HG03280 (cell line): Measurements from ENCODE around the gene CAMK1.

Experiments used
- ATAC-seq: cut with Tn5 transposase; IDR thresholded peaks from one replicate; pipeline ENCODE4 v1.9.1; 2021; ENCODE audit warnings: mild to moderate bottlenecking, moderate library complexity; ENCODE audit not compliant: unreplicated experiment

Gene CAMK1

DNA sequence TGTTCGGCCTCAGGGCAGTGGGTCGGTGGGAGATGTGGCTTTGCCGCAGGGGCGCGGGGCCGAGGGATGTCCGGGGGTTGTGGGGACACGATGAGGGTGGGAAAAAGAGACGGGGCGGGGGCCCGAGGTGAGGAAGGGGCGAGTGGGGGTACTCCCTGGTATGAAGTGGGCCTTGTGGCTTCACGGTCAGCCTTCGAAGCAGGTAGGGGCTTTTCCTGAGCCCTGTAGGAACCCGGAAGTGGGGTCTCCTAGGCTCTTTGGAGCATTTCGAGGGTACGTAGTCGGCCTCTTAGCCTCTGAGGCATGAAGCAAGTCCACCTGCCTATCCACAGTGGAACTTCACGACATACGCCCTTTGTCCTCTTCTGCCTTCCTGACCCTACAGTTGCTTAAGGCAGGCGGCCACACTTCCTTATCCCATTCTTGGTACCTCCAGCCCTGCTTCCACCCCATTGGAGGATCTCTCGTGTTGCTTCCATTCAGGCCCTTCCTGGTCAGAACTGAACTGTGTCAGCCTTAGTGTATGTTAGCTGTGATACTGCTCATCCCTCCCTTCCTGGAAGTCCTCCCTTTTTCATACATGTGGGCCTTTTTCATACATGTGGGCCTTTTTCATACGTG is 23.5 kb upstream of the CAMK1 start:
- no peak for ATAC-seq

DNA sequence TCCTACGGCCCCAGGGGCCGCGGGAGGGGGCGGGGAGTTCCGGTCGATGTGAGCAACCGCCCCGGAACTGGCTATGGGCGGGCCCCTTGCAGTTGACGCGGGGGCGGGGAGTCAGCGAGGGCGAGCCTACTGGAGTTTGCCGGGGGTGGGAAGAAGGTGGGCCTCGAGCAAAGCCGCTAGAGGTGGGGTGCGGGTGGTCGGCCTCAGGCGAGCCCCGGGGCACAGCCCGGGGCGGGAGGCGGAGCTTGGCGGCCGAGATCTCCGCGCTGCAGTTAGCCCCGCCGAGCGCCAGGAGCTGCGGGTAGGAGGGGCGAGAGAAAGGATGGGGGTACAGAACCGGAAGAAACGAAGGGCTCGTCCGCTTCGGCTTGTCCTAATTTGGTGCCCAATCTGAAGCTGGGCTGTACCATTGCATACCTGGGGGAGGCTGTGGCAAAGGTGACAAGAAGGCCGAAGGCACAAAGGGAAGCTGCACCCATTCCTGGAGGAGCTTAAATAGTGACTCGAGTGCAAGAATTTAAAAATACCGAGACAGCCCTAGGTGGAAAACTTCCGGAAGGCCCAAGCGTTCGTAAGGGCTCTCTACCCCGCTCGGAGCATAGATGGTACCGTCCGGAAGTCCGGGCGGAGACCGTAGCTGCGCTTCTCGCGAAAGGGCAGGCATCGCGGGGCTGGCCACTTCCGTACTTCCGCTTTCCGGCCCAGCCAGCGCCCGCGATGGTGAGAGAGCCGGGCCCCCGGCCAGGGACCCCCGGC is 22.8 kb upstream of the CAMK1 start, which contains the start of the genes ARPC4 and TADA3:
TSS of gene ARPC4 (plus strand) at position 678 of the 756 bp plus-strand sequence. CDS start at position 718, 40 bp downstream.
TSS of gene TADA3 (minus strand) at position 69 of the 756 bp plus-strand sequence. CDS start 1,007 bp downstream, outside the sequence.
- ATAC-seq, result peak; percentile 84

DNA sequence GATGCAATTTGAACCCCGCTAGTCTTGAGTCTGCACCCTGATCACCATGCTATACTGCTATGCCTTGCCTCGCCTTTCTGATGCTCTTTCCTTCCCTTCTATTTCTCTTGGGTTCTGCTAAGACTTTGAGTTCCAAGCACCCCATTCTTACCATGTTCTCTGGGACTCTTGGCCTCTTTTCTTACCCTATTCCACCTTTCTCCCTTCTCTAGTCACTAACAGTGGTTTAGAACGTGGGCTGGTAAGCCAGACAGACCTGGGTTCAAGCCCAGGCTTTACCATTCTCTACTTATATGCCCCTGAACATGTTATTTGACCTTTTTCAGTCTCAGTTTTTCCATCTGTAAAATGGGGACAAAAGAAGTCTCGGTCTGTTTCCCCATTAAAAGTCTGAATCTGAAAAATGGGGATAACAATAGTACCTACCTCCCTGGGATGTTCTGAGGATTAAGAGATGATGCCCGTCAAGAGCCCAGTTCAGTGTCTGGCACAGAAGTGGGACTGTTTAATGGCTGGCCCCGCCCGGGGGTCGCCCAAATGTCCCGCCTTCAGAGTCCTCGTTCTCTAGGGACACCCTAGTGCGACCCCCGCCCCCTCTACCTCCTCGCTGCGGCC is 22.1 kb upstream of the CAMK1 start:
- ATAC-seq, result no peak

DNA sequence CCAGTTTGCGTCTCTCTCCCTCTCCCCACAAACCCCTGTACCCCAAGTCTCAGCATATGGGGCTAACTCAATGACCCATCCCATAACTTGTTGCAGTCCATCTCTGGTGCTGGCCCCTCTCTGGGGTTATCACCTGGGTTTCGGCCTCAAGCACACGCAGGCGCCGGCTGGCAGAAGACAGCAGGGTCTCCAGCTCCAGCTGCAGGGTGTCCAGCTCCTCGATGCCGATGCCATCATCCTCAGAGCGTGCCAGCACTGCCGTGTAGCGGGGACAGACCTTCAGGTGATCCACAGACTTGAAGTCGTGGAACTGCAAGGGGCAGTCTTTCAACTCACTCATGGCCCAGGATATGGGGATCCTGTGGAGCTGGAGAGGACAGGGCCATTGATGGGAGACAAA is 21.4 kb upstream of the CAMK1 start:
- ATAC-seq, result no peak

DNA sequence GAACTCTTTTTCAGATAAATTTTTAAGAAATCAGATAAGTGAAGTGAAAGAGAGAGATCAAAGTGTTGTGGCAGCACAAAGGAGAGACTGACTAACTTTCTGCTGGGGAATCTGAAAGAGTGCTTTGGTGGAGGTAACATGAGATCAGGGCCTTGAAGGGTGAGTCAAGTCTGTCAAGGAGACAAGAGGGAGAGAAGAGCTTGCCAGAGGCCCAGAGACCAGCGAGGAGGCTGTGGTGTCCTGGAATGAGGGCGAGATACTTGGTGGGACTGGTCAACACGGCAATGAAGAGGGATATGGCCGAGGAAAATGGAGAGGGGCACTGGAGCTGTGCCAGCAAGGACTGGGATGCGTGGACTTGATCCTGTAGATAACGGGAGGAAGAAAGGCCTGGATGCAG is 18.0 kb upstream of the CAMK1 start:
- ATAC-seq, result no peak

DNA sequence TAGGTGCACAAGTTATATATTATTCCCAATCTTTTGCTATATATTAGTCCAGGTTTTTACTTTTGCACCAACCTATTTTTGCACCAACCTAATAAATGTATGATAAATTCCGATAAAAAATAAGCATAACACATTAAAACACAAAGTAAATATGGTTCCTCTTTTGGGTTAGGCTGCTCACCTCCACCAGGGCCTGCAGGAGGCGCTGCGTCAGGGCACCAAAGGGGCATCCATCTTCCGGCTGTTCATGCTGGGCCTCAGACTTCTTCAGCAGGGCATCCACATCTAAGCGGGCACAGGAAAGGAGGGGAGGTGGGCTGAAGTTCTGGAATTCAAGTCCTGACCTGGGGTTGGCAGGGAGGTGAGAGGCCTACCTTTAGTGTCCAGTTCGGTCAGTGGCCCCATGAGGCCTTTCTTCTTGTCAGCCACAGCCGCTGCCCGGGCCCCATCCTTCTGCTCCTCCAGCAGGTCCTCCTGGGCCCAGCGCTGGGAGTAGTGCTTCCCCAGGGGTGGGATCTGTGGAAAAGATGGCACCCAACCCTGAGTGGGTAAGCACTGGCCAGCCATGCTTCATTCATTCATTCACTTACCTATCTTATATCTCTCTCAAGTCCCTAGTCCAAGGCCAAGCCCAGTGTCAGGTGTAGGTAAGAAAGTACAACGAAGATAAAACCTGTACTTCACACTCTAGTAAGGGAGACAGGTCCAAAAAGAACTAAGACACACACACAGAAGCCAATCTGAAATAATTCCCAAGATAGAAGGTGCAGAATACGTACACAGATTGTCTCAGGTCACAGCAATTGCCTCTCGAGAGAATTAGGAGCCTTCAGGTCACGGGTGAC is 17.3 kb upstream of the CAMK1 start:
- no peak for ATAC-seq

DNA sequence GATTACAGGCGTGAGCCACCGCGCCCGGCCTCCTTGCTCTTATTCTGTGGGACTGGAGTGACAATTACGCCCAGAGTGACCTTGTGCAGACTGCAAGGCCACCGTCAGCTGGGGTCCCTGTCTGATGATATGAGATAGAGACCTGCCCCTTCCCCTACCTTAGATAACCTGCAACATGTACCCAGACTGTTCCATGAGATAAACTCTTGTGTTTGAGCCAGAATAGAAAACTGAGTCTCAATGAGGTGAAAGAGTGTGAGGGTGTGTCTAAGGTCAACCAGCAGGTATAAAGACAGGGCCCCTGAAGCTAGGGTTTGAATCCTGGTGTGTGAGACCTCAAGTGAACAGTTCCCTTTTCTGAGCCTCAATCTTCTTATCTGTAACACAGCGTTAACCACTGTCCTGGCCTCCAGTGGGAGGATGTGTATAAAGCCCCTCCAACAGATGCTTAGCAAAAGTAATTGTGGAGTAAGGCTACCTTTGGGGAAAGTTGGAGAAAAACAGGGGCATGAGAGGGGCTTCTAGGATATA is 16.5 kb upstream of the CAMK1 start:
- no peak for ATAC-seq

DNA sequence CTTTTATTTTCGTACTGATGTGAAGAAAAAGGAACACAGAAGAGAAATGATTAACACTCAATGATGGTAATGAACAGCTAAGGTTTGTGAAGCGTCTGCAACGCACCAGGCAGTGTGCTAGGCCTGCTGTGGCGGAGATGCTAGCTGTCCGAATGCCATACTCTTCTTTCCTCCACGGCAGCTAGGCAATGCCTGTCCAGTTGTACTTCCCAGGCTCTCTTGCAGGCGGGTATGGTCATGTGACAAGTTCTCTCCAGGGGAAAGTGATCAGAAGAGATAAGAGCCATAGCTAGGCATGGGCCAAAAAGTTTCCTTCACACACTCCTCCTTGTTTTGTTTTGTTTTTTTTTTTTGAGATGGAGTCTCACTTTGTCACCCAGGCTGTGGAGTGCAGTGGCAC is 15.9 kb upstream of the CAMK1 start:
- no peak for ATAC-seq

DNA sequence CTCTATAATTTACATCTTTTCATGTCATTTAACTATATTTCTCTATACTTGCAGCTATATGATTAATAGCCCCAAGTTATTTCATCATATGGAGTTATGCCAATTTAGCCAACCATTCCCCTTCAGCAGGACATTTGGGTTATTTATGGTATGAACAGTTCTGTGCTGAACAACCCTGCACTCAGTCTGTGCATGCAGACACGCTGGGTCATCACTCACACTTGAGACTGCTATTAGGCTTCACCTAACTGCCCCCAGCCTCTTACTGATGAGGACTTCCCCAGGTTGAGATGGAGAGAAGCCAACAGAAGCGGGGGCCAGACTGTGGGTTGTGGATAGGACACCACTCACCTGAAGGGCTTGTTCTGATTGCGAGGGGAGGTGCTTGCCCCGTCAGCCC is 15.2 kb upstream of the CAMK1 start:
- no peak for ATAC-seq

DNA sequence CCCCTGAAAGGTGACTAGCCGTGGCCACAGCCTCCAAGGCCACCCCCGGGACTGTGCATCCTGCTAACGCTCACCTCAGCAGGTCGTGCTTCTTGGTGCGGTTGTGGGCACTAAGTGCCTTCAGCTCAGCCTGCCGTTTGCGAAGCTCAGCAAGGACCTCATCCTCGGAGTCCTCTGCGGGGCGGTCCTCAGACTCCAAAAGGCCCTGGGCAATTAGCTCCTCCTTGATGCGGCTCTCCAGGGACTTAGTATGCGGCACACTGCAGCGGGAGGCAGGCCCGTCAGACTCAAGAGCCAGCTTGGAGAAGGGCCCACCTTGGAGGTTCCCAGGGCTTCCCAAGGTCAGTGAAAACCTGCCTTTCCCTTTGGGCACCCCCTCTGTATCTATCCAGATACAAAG is 14.2 kb upstream of the CAMK1 start:
- ATAC-seq, result no peak

DNA sequence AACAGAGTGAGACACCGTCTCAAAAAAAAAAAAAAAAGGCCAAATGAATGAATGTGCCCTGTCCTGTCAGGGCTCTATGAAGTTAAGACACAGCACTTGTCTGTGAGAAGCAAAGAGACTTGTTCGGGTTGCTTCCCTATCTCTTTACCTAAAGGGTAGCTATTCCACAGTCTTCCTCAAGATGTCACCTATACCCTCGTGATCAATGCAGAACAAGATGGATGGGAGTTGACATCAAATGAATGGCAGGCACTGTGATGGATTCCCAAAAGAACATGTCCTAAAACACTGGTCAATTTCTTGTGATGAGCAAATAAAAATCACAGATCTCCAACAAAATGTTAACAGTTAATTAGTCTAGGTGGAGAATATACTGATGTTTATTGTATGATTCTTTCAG is 13.0 kb upstream of the CAMK1 start:
- no peak for ATAC-seq

DNA sequence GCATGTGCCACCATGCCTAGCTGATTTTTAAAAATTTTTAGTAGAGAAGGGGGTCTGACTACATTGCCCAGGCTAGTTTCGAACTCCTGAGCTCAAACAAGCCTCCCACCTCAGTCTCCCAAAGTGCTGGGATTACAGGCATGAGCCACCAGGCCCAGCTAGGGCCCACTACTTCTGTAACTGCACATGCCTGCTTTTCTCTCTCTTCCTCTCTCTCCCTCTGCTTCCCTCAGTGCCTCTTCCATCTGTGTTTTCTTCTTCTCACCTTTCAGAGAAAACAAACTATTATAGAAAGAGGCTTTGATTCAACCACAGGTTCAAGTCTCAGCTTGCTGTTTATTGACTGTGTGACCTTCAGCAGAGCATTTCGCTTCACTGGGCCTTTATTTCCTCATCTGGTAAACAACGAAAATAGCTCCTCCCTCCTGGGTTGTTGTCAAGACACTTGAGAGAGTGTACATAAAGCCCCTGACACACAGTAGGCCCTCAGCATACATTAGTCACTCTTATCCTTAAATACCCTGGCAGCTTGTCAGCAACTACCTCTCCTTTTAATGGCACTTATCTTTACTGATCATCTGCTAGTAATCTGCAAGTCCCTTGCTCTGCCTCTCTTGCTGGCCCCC is 12.3 kb upstream of the CAMK1 start:
- no peak for ATAC-seq

DNA sequence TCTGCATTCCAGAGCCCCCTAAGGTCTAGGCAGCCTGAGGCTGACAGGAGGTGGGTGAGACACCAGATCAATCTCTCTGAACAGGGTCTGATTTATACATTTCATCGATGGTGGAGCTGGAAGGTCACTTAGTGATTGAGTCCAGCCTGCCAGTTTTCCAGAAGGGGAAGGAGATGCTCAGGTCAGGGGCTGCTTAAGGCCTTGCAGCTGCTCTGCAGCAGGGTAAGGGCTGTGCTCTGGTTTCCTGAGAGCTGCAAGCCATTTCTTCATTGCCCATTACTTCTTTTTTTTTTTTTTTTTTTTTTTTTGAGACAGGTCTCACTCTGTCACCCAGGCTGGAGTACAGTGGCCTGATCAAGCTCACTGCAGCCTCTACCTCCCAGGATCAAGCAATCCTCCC is 11.8 kb upstream of the CAMK1 start:
- ATAC-seq, result no peak

DNA sequence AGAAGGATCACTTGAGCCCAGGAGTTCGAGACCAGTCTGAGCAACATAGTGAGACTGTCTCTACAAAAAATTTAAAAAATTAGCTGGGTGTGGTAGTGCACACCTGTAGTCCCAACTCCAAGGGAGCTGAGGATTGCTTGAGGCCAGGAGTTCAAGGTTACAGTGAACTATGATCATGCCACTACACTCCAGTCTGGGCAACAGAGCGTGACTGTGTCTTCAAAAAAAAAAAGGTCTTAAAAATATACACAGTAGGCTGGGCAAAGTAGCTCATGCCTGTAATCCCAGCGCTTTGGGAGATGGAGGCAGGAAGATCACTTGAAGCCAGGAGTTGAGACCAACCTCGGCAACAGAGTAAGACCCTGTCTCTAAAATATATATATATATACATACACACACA is 11.2 kb upstream of the CAMK1 start:
- no peak for ATAC-seq

DNA sequence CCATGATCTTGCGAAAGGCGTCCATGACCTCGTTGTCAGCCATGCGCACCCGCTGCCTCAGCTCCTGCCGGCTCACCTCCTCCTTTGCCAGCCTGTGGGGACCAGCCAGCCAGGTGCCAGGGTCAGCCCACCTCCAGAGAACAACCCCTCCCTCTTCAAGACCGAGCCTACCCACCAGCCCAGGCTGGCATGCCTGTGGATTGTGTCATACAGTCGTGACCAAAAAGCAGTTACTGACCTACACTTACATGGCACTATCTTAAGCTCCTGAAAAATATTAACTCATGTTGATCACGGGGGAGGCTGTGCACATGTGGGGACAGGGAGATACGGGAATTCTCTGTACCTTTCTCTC is 10.7 kb upstream of the CAMK1 start:
- no peak for ATAC-seq

DNA sequence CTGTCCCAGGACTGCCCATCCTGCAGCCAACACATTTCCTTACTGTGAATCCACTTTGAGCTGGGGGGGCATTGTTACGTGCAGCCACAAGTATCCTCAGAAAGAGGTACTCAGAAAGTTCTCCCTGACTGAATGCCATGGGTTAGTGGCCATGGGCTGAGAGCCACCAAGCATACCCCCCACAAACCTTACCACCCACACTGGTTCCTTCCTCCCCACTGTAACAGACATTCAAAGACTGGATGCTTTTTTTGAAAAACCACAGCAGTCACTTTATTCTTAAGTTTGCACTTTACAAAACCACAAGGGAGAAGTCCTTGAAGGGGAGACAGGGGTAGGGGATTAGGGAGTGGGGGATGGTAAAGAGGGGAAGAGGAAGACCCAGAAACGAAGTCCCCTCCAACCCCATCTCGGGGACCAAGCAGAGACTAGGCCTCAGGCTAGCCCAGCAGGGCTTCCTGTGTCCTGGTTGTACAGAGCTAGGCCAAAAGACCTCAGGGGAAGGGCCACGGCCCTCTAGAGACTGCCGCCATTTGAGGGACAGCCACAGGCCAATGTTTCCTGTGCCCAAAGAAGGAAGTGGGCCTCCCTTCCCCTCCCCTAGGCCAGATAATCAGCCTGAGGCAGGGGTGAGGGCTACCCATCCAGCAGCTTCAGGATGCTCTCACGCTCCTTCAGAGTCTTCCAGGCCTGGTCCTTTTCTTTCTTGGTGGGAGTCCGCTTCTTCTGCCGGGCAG is 10.1 kb upstream of the CAMK1 start:
- no peak for ATAC-seq

DNA sequence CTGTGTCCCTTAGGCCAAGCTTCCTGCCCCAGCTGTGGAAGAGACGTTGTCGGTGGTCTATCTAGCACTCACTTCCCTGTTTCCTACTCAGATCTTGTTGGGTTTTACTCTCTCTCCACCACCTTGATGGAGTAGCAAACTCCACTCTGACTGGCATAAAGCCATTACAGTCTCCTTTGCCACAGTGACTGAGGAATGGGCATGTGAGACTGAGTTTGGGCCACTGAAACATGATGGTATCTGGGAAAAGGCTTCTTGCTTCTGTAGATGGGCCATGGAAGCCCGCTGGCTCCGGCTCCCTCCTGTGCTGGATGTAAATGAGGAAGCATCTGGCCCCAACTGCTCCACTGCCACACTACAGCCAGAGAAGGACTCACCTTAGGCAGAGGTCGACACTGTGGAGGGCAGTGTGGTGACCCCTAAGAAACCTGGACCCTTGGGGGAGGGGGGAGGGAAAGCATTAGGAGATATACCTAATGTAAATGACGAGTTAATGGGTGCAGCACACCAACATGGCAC is 9.4 kb upstream of the CAMK1 start:
- no peak for ATAC-seq

DNA sequence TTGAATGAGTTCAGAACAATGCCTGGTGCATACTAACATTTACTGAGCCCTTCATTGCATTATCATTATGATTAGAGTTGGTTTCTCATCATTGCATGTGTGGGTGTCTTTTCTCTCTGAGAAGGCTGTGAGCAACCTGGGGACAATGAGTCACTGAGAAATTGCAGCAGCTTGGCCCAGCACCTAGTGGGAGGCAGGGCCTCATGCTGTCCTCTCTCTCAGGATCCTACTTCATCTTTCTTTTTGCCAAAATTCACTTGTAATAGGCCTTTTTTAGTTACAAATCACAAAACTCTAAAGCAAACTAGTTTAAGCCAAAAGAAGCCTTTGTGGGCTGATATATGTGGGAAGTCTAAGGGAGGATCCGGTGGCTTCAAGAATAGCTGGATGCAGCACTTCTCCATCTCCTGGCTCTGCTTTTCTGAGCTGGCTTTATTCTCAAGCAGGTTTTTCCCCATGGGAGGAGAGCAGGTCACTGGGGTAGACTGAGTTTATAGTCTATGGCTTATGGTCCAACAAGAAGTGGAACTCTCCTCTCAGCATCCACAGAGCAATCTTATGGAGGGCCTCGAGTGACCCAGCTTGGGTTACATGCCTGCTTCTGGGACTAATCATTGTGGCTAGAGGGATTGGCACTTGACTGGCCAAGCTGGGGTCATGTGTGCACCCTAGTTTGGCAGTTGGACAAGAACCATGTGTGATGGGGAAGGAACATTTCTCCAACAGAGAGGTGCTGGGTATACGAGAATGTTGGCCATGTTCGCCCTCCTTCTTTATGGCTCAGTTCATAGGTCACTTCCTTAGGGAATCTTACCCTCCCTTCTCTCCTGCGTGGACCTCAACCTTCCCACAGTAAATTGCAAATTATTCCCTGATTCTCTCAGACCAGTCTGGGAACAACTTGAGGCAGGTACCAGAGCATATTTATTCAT is 8.7 kb upstream of the CAMK1 start:
- ATAC-seq, result no peak

DNA sequence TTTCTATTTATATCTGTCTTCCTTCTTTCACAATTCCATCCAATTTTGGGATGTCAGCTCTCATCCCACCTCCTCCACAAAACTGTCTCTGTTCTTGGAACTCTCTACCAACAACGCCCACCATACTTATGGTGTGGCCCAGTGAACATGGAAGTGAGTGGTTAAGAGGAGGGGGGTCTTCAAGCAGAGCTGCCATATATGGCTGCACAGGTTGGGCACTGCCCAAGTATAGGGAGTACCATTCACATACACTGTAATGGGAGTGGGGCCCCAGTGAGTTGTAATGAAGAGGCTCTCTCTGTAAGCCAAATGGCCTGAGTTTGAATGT is 7.9 kb upstream of the CAMK1 start:
- ATAC-seq, result no peak
